ENCODE measurements around the gene ABCC6. TPM values are rescaled to one million over a fixed set of nuclear protein-coding genes. Genes with fewer than 3 reads are reported as not detected.
"Not testable (repeated sequence)": the region's sequence is repeated elsewhere in the genome, so short reads cannot be mapped to it uniquely, and the experiment has no call there.

ABCC6 gene
- polyA plus RNA-seq, 1 donor from 2014 or later = not detected

- H3K4me3 ChIP-seq (ENCODE audit: low read length); H3K4me2 ChIP-seq (ENCODE audit: low read length); H3K9me3 ChIP-seq (ENCODE audit: low read length); H2AFZ ChIP-seq (ENCODE audit: low read depth, low read length); H3K9me2 ChIP-seq (ENCODE audit: insufficient read depth, low read length); H3K36me3 ChIP-seq (ENCODE audit: insufficient read depth, low read length); H3F3A ChIP-seq (ENCODE audit: insufficient read depth, low read length, poor library complexity, severe bottlenecking); H4K20me1 ChIP-seq (ENCODE audit: insufficient read depth); H3K79me2 ChIP-seq (replicated peaks; ENCODE audit: insufficient read depth, low read length); H3K27me3 ChIP-seq (ENCODE audit: insufficient read depth, low read depth, low read length); H3K27ac ChIP-seq (ENCODE audit: low read length); H3K9ac ChIP-seq (ENCODE audit: low read length): not testable (repeated sequence)
These were observed 17.4 kb downstream of the ABCC6 start for GRCh38 chr16:16205864-16206263.

- H3K36me3 ChIP-seq (ENCODE audit: insufficient read depth, low read length); H3K79me2 ChIP-seq (replicated peaks; ENCODE audit: insufficient read depth, low read length); H4K20me1 ChIP-seq (ENCODE audit: insufficient read depth); H3K27ac ChIP-seq (ENCODE audit: low read length); H2AFZ ChIP-seq (ENCODE audit: low read depth, low read length); H3F3A ChIP-seq (ENCODE audit: insufficient read depth, low read length, poor library complexity, severe bottlenecking); H3K4me3 ChIP-seq (ENCODE audit: low read length); H3K9me2 ChIP-seq (ENCODE audit: insufficient read depth, low read length); H3K9ac ChIP-seq (ENCODE audit: low read length); H3K27me3 ChIP-seq (ENCODE audit: insufficient read depth, low read depth, low read length); H3K9me3 ChIP-seq (ENCODE audit: low read length); H3K4me2 ChIP-seq (ENCODE audit: low read length): not testable (repeated sequence)
These were observed 18.7 kb downstream of the ABCC6 start for GRCh38 chr16:16204552-16204951.

GRCh38 chr16:16203494-16203893, 19.8 kb downstream of the ABCC6 start:
- not testable (repeated sequence) for H3K4me3 ChIP-seq (ENCODE audit: low read length); H3K36me3 ChIP-seq (ENCODE audit: insufficient read depth, low read length); H3K9me3 ChIP-seq (ENCODE audit: low read length); H4K20me1 ChIP-seq (ENCODE audit: insufficient read depth); H3K27ac ChIP-seq (ENCODE audit: low read length); H3K9ac ChIP-seq (ENCODE audit: low read length); H3F3A ChIP-seq (ENCODE audit: insufficient read depth, low read length, poor library complexity, severe bottlenecking); H3K4me2 ChIP-seq (ENCODE audit: low read length); H3K9me2 ChIP-seq (ENCODE audit: insufficient read depth, low read length); H3K79me2 ChIP-seq (replicated peaks; ENCODE audit: insufficient read depth, low read length); H3K27me3 ChIP-seq (ENCODE audit: insufficient read depth, low read depth, low read length); H2AFZ ChIP-seq (ENCODE audit: low read depth, low read length)

GRCh38 chr16:16202400-16203143, 20.7 kb downstream of the ABCC6 start:
- not testable (repeated sequence) for H2AFZ ChIP-seq (ENCODE audit: low read depth, low read length); H3K4me3 ChIP-seq (ENCODE audit: low read length); H3K9ac ChIP-seq (ENCODE audit: low read length); H3K36me3 ChIP-seq (ENCODE audit: insufficient read depth, low read length); H3K27me3 ChIP-seq (ENCODE audit: insufficient read depth, low read depth, low read length); H3K9me3 ChIP-seq (ENCODE audit: low read length); H3K79me2 ChIP-seq (replicated peaks; ENCODE audit: insufficient read depth, low read length); H3K9me2 ChIP-seq (ENCODE audit: insufficient read depth, low read length); H3F3A ChIP-seq (ENCODE audit: insufficient read depth, low read length, poor library complexity, severe bottlenecking); H4K20me1 ChIP-seq (ENCODE audit: insufficient read depth); H3K27ac ChIP-seq (ENCODE audit: low read length); H3K4me2 ChIP-seq (ENCODE audit: low read length)
- TF ChIP-seq CTCF (IDR thresholded peaks at IDR 0.05; ENCODE audit: poor library complexity, severe bottlenecking) = peak; percentile 25

- not testable (repeated sequence) for H3K27me3 ChIP-seq (ENCODE audit: insufficient read depth, low read depth, low read length); H3K9ac ChIP-seq (ENCODE audit: low read length); H3K4me2 ChIP-seq (ENCODE audit: low read length); H3K79me2 ChIP-seq (replicated peaks; ENCODE audit: insufficient read depth, low read length); H2AFZ ChIP-seq (ENCODE audit: low read depth, low read length); H3K4me3 ChIP-seq (ENCODE audit: low read length); H3F3A ChIP-seq (ENCODE audit: insufficient read depth, low read length, poor library complexity, severe bottlenecking); H3K27ac ChIP-seq (ENCODE audit: low read length); H4K20me1 ChIP-seq (ENCODE audit: insufficient read depth); H3K9me3 ChIP-seq (ENCODE audit: low read length); H3K9me2 ChIP-seq (ENCODE audit: insufficient read depth, low read length); H3K36me3 ChIP-seq (ENCODE audit: insufficient read depth, low read length)
These were observed 21.4 kb downstream of the ABCC6 start for GRCh38 chr16:16201880-16202279.

GRCh38 chr16:16200391-16200790, 22.9 kb downstream of the ABCC6 start:
- H3K27me3 ChIP-seq (ENCODE audit: insufficient read depth, low read depth, low read length); H3K79me2 ChIP-seq (replicated peaks; ENCODE audit: insufficient read depth, low read length); H3K27ac ChIP-seq (ENCODE audit: low read length); H2AFZ ChIP-seq (ENCODE audit: low read depth, low read length); H3K36me3 ChIP-seq (ENCODE audit: insufficient read depth, low read length); H4K20me1 ChIP-seq (ENCODE audit: insufficient read depth); H3F3A ChIP-seq (ENCODE audit: insufficient read depth, low read length, poor library complexity, severe bottlenecking); H3K9me3 ChIP-seq (ENCODE audit: low read length); H3K9me2 ChIP-seq (ENCODE audit: insufficient read depth, low read length); H3K4me3 ChIP-seq (ENCODE audit: low read length); H3K4me2 ChIP-seq (ENCODE audit: low read length); H3K9ac ChIP-seq (ENCODE audit: low read length): not testable (repeated sequence)

- H3K4me2 ChIP-seq (ENCODE audit: low read length); H3K9me2 ChIP-seq (ENCODE audit: insufficient read depth, low read length); H3K9ac ChIP-seq (ENCODE audit: low read length); H3K27me3 ChIP-seq (ENCODE audit: insufficient read depth, low read depth, low read length); H4K20me1 ChIP-seq (ENCODE audit: insufficient read depth); H3K36me3 ChIP-seq (ENCODE audit: insufficient read depth, low read length); H3F3A ChIP-seq (ENCODE audit: insufficient read depth, low read length, poor library complexity, severe bottlenecking); H3K27ac ChIP-seq (ENCODE audit: low read length); H3K4me3 ChIP-seq (ENCODE audit: low read length); H3K9me3 ChIP-seq (ENCODE audit: low read length); H2AFZ ChIP-seq (ENCODE audit: low read depth, low read length); H3K79me2 ChIP-seq (replicated peaks; ENCODE audit: insufficient read depth, low read length): not testable (repeated sequence)
These were observed 23.9 kb downstream of the ABCC6 start for GRCh38 chr16:16199428-16199827.

Data from neural cell (in vitro differentiated cells).